ENCODE results near the gene ZNF791. TPM values are rescaled to one million over a fixed set of nuclear protein-coding genes. Genes with fewer than 3 reads are reported as not detected.

ZNF791 gene
- total and polyA plus RNA-seq, 4 donors: 5.5 to 33.4 (median 15.4) TPM

Other genes with a start within 250 kb of the ZNF791 start
- 1 to 10 TPM; 4.7 to 7.2 TPM for gene ZNF442, start 245.2 kb upstream of the ZNF791 start, total RNA-seq
- gene ZNF442, start 245.2 kb upstream of the ZNF791 start, polyA plus RNA-seq: 1 to 10 TPM; 1.1 to 1.9 TPM
- gene ZNF799, start 209.6 kb upstream of the ZNF791 start, total RNA-seq: 1 to 10 TPM; 5.4 to 9.8 TPM
- gene ZNF799, start 209.6 kb upstream of the ZNF791 start, polyA plus RNA-seq: 1 to 10 TPM; 3.6 to 6.2 TPM
- gene ZNF443, start 169.9 kb upstream of the ZNF791 start, total RNA-seq: 1 to 10 TPM; 3.3 to 9.4 TPM
- gene ZNF443, start 169.9 kb upstream of the ZNF791 start, polyA plus RNA-seq: 1 to 10 TPM; 1.4 to 2.6 TPM
- gene ZNF709, start 126.1 kb upstream of the ZNF791 start, total RNA-seq: 10 to 100 TPM in 1 of 2 donors, 1 to 10 TPM in 1; 2.6 to 14.6 TPM
- 1 to 10 TPM in 1 of 2 donors, under 1 TPM in 1; 0.64 to 1.3 TPM for gene ZNF709, start 126.1 kb upstream of the ZNF791 start, polyA plus RNA-seq
- gene ZNF564, start 59.4 kb upstream of the ZNF791 start, total RNA-seq: 10 to 100 TPM; 11.1 to 26.3 TPM
- gene ZNF564, start 59.4 kb upstream of the ZNF791 start, polyA plus RNA-seq: 1 to 10 TPM; 5.2 to 5.3 TPM
- 10 to 100 TPM in 1 of 2 donors, 1 to 10 TPM in 1; 7.7 to 10.4 TPM for gene ZNF490, start 107 bp upstream of the ZNF791 start, total RNA-seq
- under 1 TPM; 0.94 to 0.96 TPM for gene ZNF490, start 107 bp upstream of the ZNF791 start, polyA plus RNA-seq
- gene MAN2B1, start 55.8 kb downstream of the ZNF791 start, total RNA-seq: 100 to 1,000 TPM in 1 of 2 donors, 10 to 100 TPM in 1; 38.7 to 160 TPM
- gene MAN2B1, start 55.8 kb downstream of the ZNF791 start, polyA plus RNA-seq: 100 to 1,000 TPM in 1 of 2 donors, 10 to 100 TPM in 1; 93.2 to 118 TPM
- gene WDR83, start 55.9 kb downstream of the ZNF791 start, total RNA-seq: 10 to 100 TPM in 1 of 2 donors, 1 to 10 TPM in 1; 7.9 to 11.9 TPM
- 10 to 100 TPM; 11.8 to 15.8 TPM for gene WDR83, start 55.9 kb downstream of the ZNF791 start, polyA plus RNA-seq
- 10 to 100 TPM; 65.0 to 78.8 TPM for gene DHPS, start 71.0 kb downstream of the ZNF791 start, total RNA-seq
- gene DHPS, start 71.0 kb downstream of the ZNF791 start, polyA plus RNA-seq: 10 to 100 TPM; 70.7 to 80.8 TPM
- not detected for gene GNG14, start 77.1 kb downstream of the ZNF791 start, total RNA-seq
- gene GNG14, start 77.1 kb downstream of the ZNF791 start, polyA plus RNA-seq: not detected
- 10 to 100 TPM; 10.7 to 17.1 TPM for gene FBXW9, start 85.7 kb downstream of the ZNF791 start, total RNA-seq
- 10 to 100 TPM in 1 of 2 donors, 1 to 10 TPM in 1; 6.8 to 13.0 TPM for gene FBXW9, start 85.7 kb downstream of the ZNF791 start, polyA plus RNA-seq
- 10 to 100 TPM; 54.7 to 63.0 TPM for gene TNPO2, start 113.0 kb downstream of the ZNF791 start, total RNA-seq
- gene TNPO2, start 113.0 kb downstream of the ZNF791 start, polyA plus RNA-seq: 10 to 100 TPM; 29.5 to 31.5 TPM
- 100 to 1,000 TPM in 1 of 2 donors, 10 to 100 TPM in 1; 77.2 to 144 TPM for gene TRIR, start 123.8 kb downstream of the ZNF791 start, total RNA-seq
- 100 to 1,000 TPM; 226 to 422 TPM for gene TRIR, start 123.8 kb downstream of the ZNF791 start, polyA plus RNA-seq
- 10 to 100 TPM; 33.4 to 75.0 TPM for gene GET3, start 126.6 kb downstream of the ZNF791 start, total RNA-seq
- 100 to 1,000 TPM in 1 of 2 donors, 10 to 100 TPM in 1; 78.8 to 112 TPM for gene GET3, start 126.6 kb downstream of the ZNF791 start, polyA plus RNA-seq
- not detected for gene BEST2, start 140.9 kb downstream of the ZNF791 start, total RNA-seq
- gene BEST2, start 140.9 kb downstream of the ZNF791 start, polyA plus RNA-seq: under 1 TPM in 1 of 2 donors, not detected in 1; 0.02 TPM
- gene HOOK2, start 164.6 kb downstream of the ZNF791 start, total RNA-seq: 10 to 100 TPM; 46.9 to 67.4 TPM
- 10 to 100 TPM; 39.8 to 54.3 TPM for gene HOOK2, start 164.6 kb downstream of the ZNF791 start, polyA plus RNA-seq
- 100 to 1,000 TPM; 121 to 205 TPM for gene JUNB, start 180.6 kb downstream of the ZNF791 start, total RNA-seq
- gene JUNB, start 180.6 kb downstream of the ZNF791 start, polyA plus RNA-seq: 100 to 1,000 TPM; 111 to 689 TPM
- 100 to 1,000 TPM; 166 to 196 TPM for gene PRDX2, start 190.9 kb downstream of the ZNF791 start, total RNA-seq
- 100 to 1,000 TPM; 132 to 181 TPM for gene PRDX2, start 190.9 kb downstream of the ZNF791 start, polyA plus RNA-seq
- 1 to 10 TPM; 1.8 to 2.2 TPM for gene THSD8, start 191.1 kb downstream of the ZNF791 start, total RNA-seq
- 1 to 10 TPM in 1 of 2 donors, under 1 TPM in 1; 0.10 to 6.2 TPM for gene THSD8, start 191.1 kb downstream of the ZNF791 start, polyA plus RNA-seq
- 10 to 100 TPM in 1 of 2 donors, 1 to 10 TPM in 1; 7.5 to 16.1 TPM for gene RNASEH2A, start 195.7 kb downstream of the ZNF791 start, total RNA-seq
- 10 to 100 TPM in 1 of 2 donors, 1 to 10 TPM in 1; 7.3 to 11.1 TPM for gene RNASEH2A, start 195.7 kb downstream of the ZNF791 start, polyA plus RNA-seq
- gene RTBDN, start 223.7 kb downstream of the ZNF791 start, total RNA-seq: not detected
- not detected for gene RTBDN, start 223.7 kb downstream of the ZNF791 start, polyA plus RNA-seq
- under 1 TPM; 0.55 to 0.88 TPM for gene MAST1, start 227.6 kb downstream of the ZNF791 start, total RNA-seq
- gene MAST1, start 227.6 kb downstream of the ZNF791 start, polyA plus RNA-seq: under 1 TPM; 0.08 to 0.26 TPM